GM18499 (cell line): ENCODE data around the gene CLOCK.

Experiments used
- ATAC-seq: cut with Tn5 transposase; IDR thresholded peaks from one replicate; pipeline ENCODE4 v1.9.1; 2021; ENCODE audit warnings: moderate number of reproducible peaks; ENCODE audit not compliant: insufficient read depth, unreplicated experiment

Gene CLOCK

DNA sequence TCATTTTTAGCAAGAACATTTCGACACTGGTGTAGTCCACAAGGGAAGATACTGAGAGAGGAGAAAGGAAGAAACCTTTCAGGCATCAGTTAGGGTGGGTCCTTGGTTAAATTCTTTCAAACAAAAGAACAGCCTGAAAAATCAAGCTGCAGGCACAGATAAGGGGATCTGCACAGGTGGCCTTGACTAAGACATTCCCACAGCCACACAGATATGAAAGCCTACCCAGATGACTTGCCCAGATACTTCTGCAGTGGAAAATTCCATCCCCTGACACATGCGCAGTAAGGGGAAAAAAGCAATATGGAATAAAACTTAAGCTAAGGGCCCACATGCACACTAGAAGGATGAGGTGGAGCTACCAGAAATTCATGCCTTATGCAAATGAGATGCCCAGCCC, 159.9 kb downstream of the CLOCK start:
- no peak for ATAC-seq

DNA sequence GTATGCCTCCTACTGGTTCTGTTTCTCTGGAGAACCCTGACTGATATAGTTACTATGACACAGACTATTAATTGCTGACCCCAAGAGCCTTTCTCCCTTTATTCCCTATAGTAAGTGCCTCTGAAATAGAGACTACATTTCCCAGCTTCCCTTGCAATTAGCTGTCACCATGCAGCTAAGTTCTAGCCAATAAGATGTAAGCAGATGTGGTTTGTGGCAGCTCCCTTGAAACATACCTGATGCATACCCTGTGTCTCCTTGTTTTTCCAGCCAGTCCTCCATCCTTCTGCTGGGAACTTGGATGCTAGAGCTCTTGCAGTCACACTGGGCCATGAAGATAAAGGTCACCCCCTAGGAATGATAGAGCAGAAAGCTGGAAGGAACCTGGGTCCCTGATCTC, 160.6 kb downstream of the CLOCK start:
- no peak for ATAC-seq

DNA sequence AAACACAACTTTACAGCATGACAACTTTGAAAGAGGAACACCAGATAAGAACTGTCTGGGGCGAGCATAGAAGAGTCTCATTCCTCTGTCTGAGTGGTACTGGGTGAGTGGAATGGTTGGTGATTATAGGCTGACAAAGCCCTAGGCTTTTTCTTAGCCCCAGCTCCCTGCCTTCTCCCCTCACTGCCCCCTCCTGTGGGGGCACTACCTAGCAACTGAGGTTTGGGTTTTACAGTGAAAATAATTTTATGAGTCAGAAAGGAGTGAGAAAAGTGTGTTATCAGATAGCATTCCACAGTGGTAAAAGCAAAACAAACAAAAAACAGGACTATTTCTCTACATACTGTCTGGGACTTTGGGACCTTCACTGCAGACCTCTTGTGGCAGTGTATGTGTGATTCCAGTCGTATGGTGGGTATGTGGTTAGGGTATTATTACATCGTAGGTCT, 161.5 kb downstream of the CLOCK start:
- ATAC-seq = no peak

DNA sequence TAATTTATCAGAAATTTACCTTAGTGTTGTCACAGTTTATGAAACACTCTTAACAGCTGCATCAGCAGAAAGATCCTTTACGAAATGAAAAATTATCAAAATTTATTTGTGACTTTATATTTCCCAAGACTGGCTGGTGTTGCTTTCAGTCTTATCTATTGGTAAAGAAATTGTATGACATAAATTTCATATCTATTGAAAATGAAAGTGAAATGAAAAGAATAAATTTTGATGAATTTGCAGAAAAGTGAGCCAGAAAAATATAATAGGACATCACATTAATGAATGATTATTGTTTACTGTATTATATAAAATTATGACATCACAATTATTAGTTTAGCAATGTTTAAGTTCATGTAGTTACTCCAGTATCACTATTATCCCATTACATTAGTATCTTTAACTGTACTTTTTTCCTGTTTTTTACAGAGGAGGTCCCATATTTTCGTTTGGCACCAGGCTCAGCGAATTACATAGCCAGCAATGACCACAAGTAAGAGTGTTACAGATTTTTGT, 164.2 kb downstream of the CLOCK start:
- no peak for ATAC-seq

DNA sequence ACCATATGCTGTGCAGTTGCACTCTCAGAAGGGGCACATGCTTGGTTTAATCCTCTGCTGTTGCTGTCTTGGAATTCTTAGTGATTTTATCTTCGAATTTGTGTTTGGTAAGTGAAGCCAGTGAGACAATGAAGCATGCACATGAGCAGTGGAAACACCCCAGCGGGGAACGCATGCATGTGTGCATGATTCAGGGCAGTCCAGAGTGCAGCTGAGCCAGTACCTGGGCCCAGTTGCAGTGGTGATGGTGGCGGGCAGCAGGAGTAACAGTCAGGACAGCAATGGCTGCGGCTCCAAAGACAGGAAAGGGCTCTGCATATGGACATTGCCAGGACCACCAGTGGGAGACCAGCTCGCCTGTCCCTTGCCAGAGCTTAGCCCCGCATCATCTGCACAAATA, 165.2 kb downstream of the CLOCK start:
- ATAC-seq = no peak

DNA sequence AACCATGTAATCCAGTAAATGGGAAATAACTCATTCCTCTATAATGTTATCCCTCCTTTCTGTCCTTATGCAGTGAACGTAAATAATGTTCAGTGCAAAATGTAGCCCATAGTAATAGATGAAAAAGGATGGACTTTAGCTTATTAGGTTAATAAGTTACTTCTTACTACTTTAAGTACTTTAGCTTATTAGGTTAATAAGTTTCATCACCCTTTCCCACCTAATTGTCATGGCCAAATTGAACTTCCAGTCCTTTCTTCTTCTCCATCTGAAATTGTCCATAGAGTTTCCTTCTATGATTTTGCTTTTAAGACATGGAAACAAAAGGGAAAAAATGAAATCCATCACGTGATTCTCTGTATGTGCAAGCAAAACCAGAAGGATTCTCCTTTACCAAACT, 166.1 kb downstream of the CLOCK start:
- no peak for ATAC-seq

DNA sequence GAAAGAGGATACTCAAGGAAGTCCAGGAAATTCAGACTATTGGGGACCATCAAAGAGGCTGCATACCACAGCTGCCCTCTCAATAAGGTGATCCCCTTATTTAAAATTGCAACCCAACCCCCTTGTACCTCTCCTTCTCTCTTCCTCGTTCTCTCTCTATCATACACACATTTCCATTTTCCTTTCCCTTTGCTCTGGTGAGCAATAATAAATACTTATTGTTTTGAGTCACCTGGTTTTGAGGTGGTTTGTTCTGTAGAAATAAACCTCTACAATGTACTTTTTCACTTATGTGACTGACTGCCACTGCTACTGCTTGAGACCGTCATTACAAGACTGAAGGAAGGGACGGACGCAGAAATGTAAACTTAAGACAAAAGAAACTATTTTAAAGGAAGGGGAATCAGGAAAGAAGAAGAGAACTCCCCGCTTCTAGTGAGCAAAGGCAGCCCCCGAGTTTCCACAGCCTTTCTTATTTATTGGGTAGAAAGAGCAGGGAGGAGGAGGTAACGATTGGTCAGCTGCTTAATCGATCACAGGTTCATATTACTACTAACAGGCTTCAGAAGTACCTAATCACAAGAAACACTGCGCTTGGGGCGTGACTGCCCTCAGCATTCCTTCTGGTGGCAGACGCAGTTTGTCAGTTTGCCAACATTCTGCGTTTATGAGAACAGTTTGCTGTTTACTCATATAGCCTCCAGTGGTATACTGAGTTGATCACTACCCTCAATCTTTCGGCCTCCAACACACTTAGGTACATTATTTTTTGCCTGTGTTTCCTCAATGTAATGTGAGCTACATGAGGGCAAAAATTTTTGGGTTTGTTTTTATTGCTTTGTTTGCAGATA, 167.9 kb downstream of the CLOCK start:
- no peak for ATAC-seq
